Right lobe of liver (tissue), 4 donors: Measurements from ENCODE around the gene EMC7.

Experiments used
- POLR2A ChIP-seq: fragments of 450-650 bp; IDR thresholded peaks from one replicate; pipeline ENCODE4 v1.6.1; 2017; ENCODE audit warnings: antibody characterized with exemption, mild to moderate bottlenecking
- TF ChIP-seq, protein P1 (sequence below), 4 donors: fragments of 200-600 bp in 3 of 4; fragments of 450-650 bp in 1 of 4; IDR thresholded peaks; one replicate each; pipeline versions ENCODE4 v1.5.1 to v1.8.0; 2016 to 2022; ENCODE audit warnings: antibody characterized with exemption in 4 of 4, mild to moderate bottlenecking in 2 of 4
- donor health status: DM: no; HTN: no; CAD: no.
- donor health status: DM: no; HTN: no; CAD: no.
- donor health status: DM: no; HTN: yes; CAD: no.

DNA sequence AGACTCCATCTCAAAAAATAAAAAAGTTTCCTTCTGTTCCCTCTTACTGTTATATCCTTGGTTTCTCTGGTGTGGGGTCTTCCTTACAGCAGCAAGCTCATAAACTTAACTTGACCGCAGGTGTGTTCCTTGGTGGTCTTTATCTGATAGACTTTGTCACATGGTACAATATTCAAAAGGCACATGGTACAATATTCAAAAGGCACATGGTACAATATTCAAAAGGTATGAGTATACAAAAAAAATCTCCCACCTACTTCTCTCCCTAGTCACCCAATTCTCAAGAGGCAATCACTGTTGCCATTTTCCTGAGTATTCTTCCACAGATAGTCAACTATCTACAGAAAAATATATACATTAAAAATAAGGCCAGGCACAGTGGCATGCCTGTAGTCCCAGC lies 4.8 kb upstream of the EMC7 start:
- TF ChIP-seq, protein P1, sequence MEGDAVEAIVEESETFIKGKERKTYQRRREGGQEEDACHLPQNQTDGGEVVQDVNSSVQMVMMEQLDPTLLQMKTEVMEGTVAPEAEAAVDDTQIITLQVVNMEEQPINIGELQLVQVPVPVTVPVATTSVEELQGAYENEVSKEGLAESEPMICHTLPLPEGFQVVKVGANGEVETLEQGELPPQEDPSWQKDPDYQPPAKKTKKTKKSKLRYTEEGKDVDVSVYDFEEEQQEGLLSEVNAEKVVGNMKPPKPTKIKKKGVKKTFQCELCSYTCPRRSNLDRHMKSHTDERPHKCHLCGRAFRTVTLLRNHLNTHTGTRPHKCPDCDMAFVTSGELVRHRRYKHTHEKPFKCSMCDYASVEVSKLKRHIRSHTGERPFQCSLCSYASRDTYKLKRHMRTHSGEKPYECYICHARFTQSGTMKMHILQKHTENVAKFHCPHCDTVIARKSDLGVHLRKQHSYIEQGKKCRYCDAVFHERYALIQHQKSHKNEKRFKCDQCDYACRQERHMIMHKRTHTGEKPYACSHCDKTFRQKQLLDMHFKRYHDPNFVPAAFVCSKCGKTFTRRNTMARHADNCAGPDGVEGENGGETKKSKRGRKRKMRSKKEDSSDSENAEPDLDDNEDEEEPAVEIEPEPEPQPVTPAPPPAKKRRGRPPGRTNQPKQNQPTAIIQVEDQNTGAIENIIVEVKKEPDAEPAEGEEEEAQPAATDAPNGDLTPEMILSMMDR (IDR thresholded peaks at IDR 0.05), result no peak
- TF ChIP-seq POLR2A, result no peak
